Measurements from ENCODE around the gene KRT72. TPM values are rescaled to one million over a fixed set of nuclear protein-coding genes. Genes with fewer than 3 reads are reported as not detected.

KRT72 gene
- total RNA-seq, 1 donor from 2014 or later: 1.6 TPM

- intact Hi-C loops (cut with micrococcal nuclease): no loop called here
Observed at GRCh38 chr12:52630599-52631200, 29.4 kb upstream of the KRT72 start.

GRCh38 chr12:52630008-52630500 lies 28.8 kb upstream of the KRT72 start:
- intact Hi-C loops (cut with micrococcal nuclease): no loop called here

- intact Hi-C loops (cut with micrococcal nuclease): no loop called here
Observed at GRCh38 chr12:52629281-52630007, 28.2 kb upstream of the KRT72 start.

DNA sequence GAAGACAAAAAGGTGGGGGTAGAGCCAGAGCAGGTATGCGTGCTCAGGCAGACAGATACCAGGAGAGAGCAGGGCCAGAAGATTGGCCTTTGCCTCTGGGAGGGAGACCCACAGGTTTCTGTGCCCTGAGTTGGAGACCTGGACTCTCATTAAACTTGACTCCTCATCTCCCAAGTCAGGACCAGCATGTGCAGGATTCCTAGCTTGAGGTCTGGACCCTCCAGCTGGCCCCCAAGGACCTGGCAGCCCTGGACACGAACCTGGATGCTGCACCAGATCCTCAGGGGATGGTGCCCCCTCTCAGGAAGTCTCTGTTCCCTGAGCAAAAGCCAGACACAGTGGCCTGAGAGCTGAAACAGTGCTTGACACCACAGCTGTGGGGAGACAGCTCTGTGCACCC lies 27.6 kb upstream of the KRT72 start:
- intact Hi-C loops (cut with micrococcal nuclease): no loop called here

GRCh38 chr12:52628111-52628507 lies 26.8 kb upstream of the KRT72 start:
- intact Hi-C loops (cut with micrococcal nuclease): no loop called here

GRCh38 chr12:52627395-52628110 lies 26.3 kb upstream of the KRT72 start:
- intact Hi-C loops (cut with micrococcal nuclease): no loop called here

DNA sequence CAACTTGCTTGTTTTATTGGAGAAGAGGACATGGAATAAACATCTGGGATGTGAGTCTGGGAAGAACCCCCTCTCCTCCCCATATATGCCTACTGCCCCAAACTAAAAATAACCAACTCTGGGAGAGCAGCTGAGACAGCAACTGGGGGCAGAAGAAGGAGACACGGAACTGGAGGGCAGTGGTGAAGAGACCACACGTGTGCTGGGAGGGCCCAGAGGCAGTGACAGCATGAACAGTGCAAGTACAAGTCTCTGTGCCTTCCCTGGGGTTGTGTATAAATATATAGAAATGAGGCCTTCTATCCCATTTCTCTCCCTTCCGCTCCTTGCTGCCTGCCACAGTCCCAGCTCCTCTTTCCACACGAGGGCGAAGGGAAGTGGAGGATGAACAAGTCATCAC lies 21.1 kb upstream of the KRT72 start:
- intact Hi-C loops (cut with micrococcal nuclease): no loop called here

GRCh38 chr12:52618866-52619265 lies 17.6 kb upstream of the KRT72 start:
- intact Hi-C loops (cut with micrococcal nuclease): loop anchor here (5.0 kb wide), 1 partner anchor 73 kb away; no protein-coding TSS in a partner anchor

DNA sequence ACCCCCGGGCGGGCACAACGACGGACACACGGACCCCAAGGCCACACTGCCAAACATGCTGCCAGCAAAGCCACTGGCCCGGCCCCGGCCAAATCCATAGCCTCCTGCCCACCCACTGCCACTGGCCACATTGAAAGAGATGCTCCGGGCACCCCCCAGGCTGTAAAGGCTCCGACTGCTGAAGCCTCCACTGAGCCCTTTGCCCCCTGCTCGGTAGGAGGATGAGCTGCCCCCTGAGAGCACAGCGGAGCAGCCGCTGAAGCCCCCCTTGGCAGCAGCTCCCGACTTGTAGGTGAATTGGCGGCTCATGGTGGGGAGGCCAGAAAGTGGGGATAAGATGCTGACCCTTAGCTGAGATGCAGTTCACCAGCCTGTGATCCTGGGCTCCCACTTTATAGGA lies 17.0 kb upstream of the KRT72 start, which contains the start of gene KRT73:
Gene KRT73 (minus strand): TSS at position 344 of the 400 bp plus-strand sequence. CDS start 35 bp downstream, at position 309.
- intact Hi-C loops (cut with micrococcal nuclease): loop anchor here (5.0 kb wide), 1 partner anchor 74 kb away; no protein-coding TSS in a partner anchor

DNA sequence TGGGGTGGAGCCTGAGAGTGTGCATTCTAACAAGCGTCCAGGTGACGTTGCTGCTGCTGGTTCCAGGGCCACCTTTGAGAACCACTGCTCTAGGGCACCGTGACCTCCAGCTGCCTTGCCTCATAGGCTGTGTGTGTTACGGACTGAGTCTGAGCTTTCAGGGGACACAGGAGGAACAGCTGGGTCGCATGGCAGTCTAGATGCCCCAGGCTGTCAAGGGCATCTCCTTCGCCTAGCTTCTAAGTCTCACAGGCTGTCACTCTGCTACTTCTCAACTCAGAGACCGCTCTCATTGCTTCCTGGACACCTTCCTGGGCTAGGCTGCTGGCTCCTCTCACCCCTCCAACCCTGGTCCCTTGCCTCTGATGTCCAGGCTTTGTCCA lies 16.1 kb upstream of the KRT72 start:
- intact Hi-C loops (cut with micrococcal nuclease): loop anchor here (5.0 kb wide), 1 partner anchor 75 kb away; no protein-coding TSS in a partner anchor

- intact Hi-C loops (cut with micrococcal nuclease): loop anchor here (5.0 kb wide), 1 partner anchor 75 kb away; no protein-coding TSS in a partner anchor
Observed at GRCh38 chr12:52616680-52617402, 15.6 kb upstream of the KRT72 start.

GRCh38 chr12:52615912-52616311 lies 14.6 kb upstream of the KRT72 start:
- intact Hi-C loops (cut with micrococcal nuclease): loop anchor here (5.0 kb wide), 1 partner anchor 76 kb away; no protein-coding TSS in a partner anchor

- intact Hi-C loops (cut with micrococcal nuclease): loop anchor here (5.0 kb wide), 1 partner anchor 77 kb away; no protein-coding TSS in a partner anchor
Observed at GRCh38 chr12:52615208-52615868, 14.1 kb upstream of the KRT72 start.

GRCh38 chr12:52614381-52615207 lies 13.3 kb upstream of the KRT72 start:
- intact Hi-C loops (cut with micrococcal nuclease): loop anchor here (5.0 kb wide), 1 partner anchor 78 kb away; no protein-coding TSS in a partner anchor

GRCh38 chr12:52613384-52614030 lies 12.2 kb upstream of the KRT72 start:
- intact Hi-C loops (cut with micrococcal nuclease): no loop called here

DNA sequence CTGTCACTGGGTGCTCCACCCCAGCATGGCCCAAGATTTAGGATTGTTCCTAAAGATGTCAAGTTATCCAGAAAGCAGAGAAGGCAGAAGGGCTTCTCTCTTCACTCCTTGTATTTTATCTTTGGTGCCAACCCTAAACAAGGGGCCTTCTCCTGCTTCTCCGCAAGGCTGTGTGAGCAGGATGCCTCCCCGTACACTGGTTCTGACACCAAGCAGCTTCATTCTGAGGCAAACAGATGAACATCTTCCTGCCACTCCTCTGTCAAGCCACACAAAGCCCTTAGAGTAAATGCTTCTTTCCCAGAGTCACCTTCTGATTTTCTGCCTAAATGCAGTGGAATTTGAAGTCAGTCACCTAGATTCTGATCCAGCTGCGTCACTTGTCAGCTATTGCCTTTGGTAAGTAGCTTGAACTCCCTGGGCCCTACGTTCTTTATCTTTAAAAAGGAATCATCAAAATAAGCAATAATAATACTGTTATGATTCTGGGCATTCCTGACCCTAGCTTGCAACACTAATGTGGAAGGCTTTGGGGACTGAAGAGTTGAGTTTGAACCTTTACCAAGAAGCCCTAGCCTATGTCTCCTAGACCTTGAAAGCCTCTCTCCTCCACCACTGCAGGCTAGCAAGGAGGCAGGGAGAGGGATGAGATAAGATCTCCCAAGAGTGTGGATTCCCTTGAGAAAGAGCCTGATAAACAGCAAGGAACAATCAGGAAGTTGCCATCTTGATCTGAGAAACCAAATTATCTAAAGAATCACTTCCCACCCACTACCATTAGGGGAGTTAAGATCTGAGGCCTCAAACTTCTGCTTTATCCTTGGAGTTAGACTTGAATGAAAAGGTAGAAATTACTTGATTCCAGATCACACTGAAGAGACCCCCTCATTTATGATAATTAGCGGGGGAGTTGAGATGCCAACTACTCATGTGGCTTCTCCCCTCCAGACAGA lies 11.4 kb upstream of the KRT72 start:
- intact Hi-C loops (cut with micrococcal nuclease): no loop called here

DNA sequence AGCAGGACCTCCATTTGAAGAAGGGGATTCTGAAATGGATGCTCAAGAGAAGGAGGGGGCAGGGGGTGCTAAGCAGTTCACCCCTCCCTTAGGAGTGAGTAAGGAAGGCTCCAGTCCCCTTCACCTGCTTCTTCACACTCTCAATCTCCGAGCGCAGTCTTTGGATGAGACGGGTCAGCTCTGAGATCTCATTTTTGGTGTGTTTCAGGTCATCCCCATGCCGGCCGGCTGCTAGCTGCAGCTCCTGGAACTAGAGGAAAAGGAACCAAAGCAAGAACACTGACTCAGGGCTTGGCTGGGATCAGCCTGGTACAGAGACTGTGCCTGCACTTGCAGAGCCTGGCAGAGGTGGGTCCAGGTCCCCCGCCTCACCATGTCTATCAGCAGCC lies 9.8 kb upstream of the KRT72 start:
- intact Hi-C loops (cut with micrococcal nuclease): no loop called here

Measured in T-helper 1 cell treated with Interleukin-12 subunit alpha and Interleukin-12 subunit beta and Interleukin-4 antibody, amounts not matched to agents 30 ng/mL and 1 ng/mL, for 36 hours (primary cell).